PFSK-1 (cell line): ENCODE data around the gene MAPRE3.

Experiments used
- FOXP2 ChIP-seq: optimal IDR thresholded peaks from 2 replicates; pipeline ENCODE3; 2011; ENCODE audit warnings: borderline replicate concordance, control low read depth, inconsistent platforms; ENCODE audit not compliant: insufficient read depth; ENCODE audit errors: extremely low read length, extremely low read depth
- POLR2AphosphoS5 ChIP-seq: IDR thresholded peaks from 2 replicates; pipeline ENCODE4 v1.6.1; 2012; ENCODE audit warnings: low read depth, mild to moderate bottlenecking, control low read depth, low read length, moderate library complexity
- SIN3A ChIP-seq: IDR thresholded peaks from 2 replicates; pipeline ENCODE4 v1.6.1; 2012; ENCODE audit warnings: mild to moderate bottlenecking, low read length, moderate library complexity, borderline replicate concordance; ENCODE audit not compliant: insufficient read depth
- TAF1 ChIP-seq: IDR thresholded peaks from 2 replicates; pipeline ENCODE4 v1.6.1; 2012; ENCODE audit warnings: low read length, control low read depth, borderline replicate concordance; ENCODE audit not compliant: insufficient read depth
- TF ChIP-seq, protein P1 (sequence below), 2 experiments: IDR thresholded peaks; 2 replicates each; pipeline versions ENCODE4 v1.6.1 to v1.8.0; 2011 to 2012; ENCODE audit warnings: low read depth in 2 of 2, low read length in 2 of 2, control low read depth in 1 of 2, inconsistent platforms in 1 of 2, mild to moderate bottlenecking in 1 of 2, moderate library complexity in 1 of 2; ENCODE audit not compliant: insufficient read depth in 1 of 2

Gene MAPRE3

DNA sequence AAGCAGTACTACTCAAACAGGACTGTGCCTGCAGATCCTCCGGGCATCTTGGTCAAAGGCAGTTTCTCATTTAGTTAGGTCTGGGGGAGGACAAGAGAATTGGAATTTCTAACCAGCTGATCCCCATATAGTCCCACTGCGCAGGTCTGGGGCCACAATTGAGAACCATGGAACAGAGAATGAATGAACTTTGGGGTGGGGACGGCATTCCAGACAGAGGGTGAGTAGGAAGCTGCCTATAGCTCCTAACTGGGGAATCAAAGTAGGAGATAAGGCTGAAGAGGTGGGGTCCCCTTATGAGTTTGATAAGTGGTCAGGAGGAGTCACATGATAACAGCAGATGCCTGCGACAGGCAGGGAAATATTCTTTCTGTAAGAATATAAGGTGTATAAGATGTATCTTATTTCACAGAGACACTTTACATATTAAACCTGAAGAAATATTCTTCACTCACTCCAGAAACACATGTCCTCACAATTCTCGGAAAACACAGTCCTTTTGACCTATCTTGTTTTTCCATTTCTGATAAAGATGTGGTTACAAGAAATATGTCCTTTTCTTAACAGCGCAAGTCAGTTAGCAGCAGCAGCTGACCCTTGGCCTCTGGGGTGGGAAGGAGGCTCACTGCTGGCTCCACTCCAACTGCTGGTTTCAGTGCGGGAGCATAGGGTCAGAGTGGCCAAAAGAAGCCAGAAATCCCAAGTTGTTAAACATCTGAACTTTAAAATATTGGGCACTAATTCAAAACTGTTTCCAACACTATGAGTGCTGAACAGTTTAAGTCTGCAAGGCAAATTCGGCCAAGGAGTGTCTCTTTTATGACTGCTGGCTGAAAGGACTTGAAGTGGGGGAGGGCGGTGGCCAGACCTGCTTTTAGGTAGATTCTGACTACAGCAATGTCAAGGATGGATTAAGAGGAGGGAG, 49.8 kb downstream of the MAPRE3 start:
- TF ChIP-seq POLR2AphosphoS5 (no peak), SIN3A (no peak), TAF1 (no peak), FOXP2 (no peak)
- TF ChIP-seq, protein P1, sequence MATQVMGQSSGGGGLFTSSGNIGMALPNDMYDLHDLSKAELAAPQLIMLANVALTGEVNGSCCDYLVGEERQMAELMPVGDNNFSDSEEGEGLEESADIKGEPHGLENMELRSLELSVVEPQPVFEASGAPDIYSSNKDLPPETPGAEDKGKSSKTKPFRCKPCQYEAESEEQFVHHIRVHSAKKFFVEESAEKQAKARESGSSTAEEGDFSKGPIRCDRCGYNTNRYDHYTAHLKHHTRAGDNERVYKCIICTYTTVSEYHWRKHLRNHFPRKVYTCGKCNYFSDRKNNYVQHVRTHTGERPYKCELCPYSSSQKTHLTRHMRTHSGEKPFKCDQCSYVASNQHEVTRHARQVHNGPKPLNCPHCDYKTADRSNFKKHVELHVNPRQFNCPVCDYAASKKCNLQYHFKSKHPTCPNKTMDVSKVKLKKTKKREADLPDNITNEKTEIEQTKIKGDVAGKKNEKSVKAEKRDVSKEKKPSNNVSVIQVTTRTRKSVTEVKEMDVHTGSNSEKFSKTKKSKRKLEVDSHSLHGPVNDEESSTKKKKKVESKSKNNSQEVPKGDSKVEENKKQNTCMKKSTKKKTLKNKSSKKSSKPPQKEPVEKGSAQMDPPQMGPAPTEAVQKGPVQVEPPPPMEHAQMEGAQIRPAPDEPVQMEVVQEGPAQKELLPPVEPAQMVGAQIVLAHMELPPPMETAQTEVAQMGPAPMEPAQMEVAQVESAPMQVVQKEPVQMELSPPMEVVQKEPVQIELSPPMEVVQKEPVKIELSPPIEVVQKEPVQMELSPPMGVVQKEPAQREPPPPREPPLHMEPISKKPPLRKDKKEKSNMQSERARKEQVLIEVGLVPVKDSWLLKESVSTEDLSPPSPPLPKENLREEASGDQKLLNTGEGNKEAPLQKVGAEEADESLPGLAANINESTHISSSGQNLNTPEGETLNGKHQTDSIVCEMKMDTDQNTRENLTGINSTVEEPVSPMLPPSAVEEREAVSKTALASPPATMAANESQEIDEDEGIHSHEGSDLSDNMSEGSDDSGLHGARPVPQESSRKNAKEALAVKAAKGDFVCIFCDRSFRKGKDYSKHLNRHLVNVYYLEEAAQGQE (IDR thresholded peaks at IDR 0.05; ENCODE audit: insufficient read depth in 1 of 2, low read depth in 2 of 2, low read length in 2 of 2), result no peak

DNA sequence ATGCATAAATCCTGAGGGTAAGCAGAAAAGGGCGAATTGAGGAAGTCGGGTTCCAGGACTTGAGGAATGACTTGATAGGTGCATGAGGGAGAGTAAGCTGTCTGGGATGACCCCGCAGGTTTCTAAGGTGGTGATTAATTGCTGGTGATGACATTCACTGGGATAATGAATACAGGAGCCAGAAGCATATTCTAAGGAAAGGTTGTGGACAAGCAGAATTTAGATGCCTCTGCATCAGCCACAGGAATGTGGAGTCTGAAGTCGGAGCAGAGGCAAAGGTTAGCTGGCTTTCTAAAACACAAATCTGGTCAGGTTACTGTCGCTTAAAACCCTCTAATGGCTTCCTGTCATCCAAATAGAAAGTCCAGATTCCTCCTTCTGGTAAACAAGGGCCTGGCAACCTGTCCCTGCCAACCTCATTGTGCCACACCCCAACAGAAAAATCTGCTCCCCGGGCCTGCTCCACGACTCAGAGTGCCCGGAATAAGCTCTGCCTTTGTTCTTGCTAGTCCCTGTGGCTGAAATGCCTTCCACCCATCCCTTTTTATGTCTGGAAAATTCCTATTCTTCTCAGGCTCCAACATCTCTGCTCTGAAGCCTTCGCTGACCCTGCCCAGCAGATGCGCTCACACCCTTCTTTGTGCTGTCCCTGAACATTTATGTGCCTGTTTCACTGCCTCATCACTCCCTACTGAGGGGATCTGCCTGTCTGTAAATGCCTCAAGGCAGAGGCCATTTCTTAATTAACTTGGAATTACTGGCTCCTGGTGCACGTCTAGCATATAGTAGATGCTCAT, 51.0 kb downstream of the MAPRE3 start:
- no peak for TF ChIP-seq TAF1
- TF ChIP-seq SIN3A, result no peak
- no peak for TF ChIP-seq FOXP2
- TF ChIP-seq, protein P1 (IDR thresholded peaks at IDR 0.05; ENCODE audit: insufficient read depth in 1 of 2, low read depth in 2 of 2, low read length in 2 of 2), result no peak
- TF ChIP-seq POLR2AphosphoS5, result no peak

DNA sequence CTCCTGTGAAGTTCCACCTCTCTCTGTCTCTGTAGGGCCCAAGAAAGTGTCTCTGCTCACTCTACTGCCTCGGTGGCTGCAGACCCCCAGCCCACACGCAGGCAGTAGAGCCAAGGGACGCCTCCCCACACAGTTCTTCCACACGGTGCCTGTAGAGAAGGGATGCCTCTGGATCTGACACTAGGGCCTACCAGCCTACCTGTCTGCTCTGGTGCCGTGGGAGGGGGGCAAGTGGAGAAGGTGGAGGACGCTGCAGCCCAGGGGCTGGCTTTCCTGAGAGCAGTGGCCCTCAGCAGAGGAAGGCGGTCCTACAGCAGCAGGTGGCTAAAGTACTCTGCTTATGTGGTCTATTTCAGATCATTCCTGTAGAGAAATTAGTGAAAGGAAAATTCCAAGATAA, 53.3 kb downstream of the MAPRE3 start:
- no peak for TF ChIP-seq FOXP2
- TF ChIP-seq, protein P1 (IDR thresholded peaks at IDR 0.05; ENCODE audit: insufficient read depth in 1 of 2, low read depth in 2 of 2, low read length in 2 of 2), result no peak
- no peak for TF ChIP-seq POLR2AphosphoS5
- no peak for TF ChIP-seq SIN3A
- no peak for TF ChIP-seq TAF1

DNA sequence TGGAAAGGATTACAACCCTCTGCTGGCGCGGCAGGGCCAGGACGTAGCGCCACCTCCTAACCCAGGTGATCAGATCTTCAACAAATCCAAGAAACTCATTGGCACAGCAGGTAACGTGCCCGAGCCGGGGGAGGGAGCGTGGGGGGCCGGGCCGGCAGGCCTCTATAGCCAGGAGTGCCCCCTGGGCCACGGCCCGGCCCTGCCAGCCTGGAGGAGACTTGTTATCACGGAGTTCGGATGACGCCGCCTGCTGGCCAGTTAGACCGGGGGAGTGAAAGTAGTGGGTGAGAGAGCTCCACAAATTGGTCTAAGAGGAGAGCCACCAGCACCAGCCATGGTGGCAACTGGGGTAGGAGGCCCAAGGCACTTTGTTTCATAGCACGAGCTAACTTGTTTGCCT, 53.8 kb downstream of the MAPRE3 start:
- no peak for TF ChIP-seq SIN3A
- no peak for TF ChIP-seq FOXP2
- no peak for TF ChIP-seq POLR2AphosphoS5
- TF ChIP-seq TAF1, result no peak
- TF ChIP-seq, protein P1 (IDR thresholded peaks at IDR 0.05; ENCODE audit: insufficient read depth in 1 of 2, low read depth in 2 of 2, low read length in 2 of 2), result no peak
